ENCODE results near the gene TIGD3. TPM values are rescaled to one million over a fixed set of nuclear protein-coding genes. Genes with fewer than 3 reads are reported as not detected.

The TIGD3 gene
- total and polyA plus RNA-seq, 2 of the 8 experiments (the other 6 are each of a cell fraction or from before 2014, with no cell fraction given) = 1.1 to 1.3 TPM

GRCh38 chr11:65305501-65306268 lies 48.9 kb upstream of the TIGD3 start:
- no peak overlapping the region for H2BK5ac ChIP-seq (ENCODE audit: low read depth, low read length)
- WGBS, 2 experiments (ENCODE audit: extremely low coverage in 1 of 2, insufficient coverage in 1 of 2, insufficient read length in 1 of 2, insufficient replicate concordance in 2 of 2, low coverage in 1 of 2, low lambda C conversion rate in 2 of 2, missing lambda C conversion rate in 1 of 2) = 94% methylated on average over 17 of the region's 17 CpGs; no CpG with 5 or more reads in 1 of the 2 experiments
- H2BK20ac ChIP-seq (ENCODE audit: low read length) = no peak overlapping the region
- H3K23ac ChIP-seq (ENCODE audit: insufficient read length) = no peak overlapping the region
- H4K20me1 ChIP-seq (replicated peaks in 1 of 2; ENCODE audit: control insufficient read depth in 1 of 2, insufficient read depth in 2 of 2, low read length in 2 of 2) = peaks cover 0 to 6% of the 10 kb centered on the region in 2 experiments
- H2AFZ ChIP-seq (ENCODE audit: low read length) = no peak overlapping the region
- H3K23me2 ChIP-seq (ENCODE audit: low read depth, low read length) = peaks cover 3% of the 10 kb centered on the region; the same call in 1 of the 2 replicates
- H2BK15ac ChIP-seq (ENCODE audit: low read length) = no peak overlapping the region
- H4K8ac ChIP-seq (ENCODE audit: extremely low read depth, insufficient read depth, low read length) = no peak overlapping the region
- no peak overlapping the region for H3K56ac ChIP-seq (replicated peaks; ENCODE audit: insufficient read length, low read depth, low read length)
- H4K91ac ChIP-seq (replicated peaks; ENCODE audit: insufficient read length, low read length) = no peak overlapping the region
- no peak overlapping the region for H2AK5ac ChIP-seq (ENCODE audit: low read depth, low read length)
- H3K18ac ChIP-seq (ENCODE audit: extremely low read depth, low read length) = no peak overlapping the region
- peaks cover 0 to 2% (median 0%) of the 10 kb centered on the region in 4 experiments; a peak in 3 of 7 replicates for H3K27me3 ChIP-seq (replicated peaks in 1 of 4; ENCODE audit: control insufficient read depth in 3 of 4, extremely low read depth in 1 of 4, insufficient read depth in 3 of 4, low read length in 3 of 4)
- CTCF ChIA-PET (ENCODE audit: partially characterized antibody) = interaction anchor here (0.7 to 52.8 kb wide), 3 partner anchors 9 to 144 kb away, joined by 3 to 1179 read pairs (median 1179); partner anchors contain the start of genes CDC42EP2 and DPF2
- no peak overlapping the region for H3K14ac ChIP-seq (ENCODE audit: insufficient read length)
- no peak overlapping the region for H3K4ac ChIP-seq (replicated peaks; ENCODE audit: insufficient read length, low read depth, low read length)
- no peaks in the 10 kb centered on the region for H3K9me3 ChIP-seq (ENCODE audit: insufficient read depth in 2 of 2, low read depth in 1 of 2, low read length in 1 of 2)
- no peak overlapping the region for H3K9ac ChIP-seq (replicated peaks in 1 of 4; ENCODE audit: extremely low read depth in 1 of 4, low read depth in 3 of 4, low read length in 3 of 4)
- DNase-seq (ENCODE audit: low read depth in 1 of 2, low spot score in 2 of 2) (no peak), FAIRE-seq (no peak)
- H4K5ac ChIP-seq (ENCODE audit: insufficient read length, low read depth, low read length) = no peak overlapping the region
- peaks cover 0 to 4% (median 0%) of the 10 kb centered on the region in 4 experiments; a peak in 2 of 8 replicates for H3K36me3 ChIP-seq (ENCODE audit: control insufficient read depth in 2 of 4, insufficient read depth in 4 of 4, low read length in 3 of 4)
- H3K4me2 ChIP-seq (ENCODE audit: insufficient read depth in 1 of 2, low read depth in 2 of 2, low read length in 2 of 2) = no peak overlapping the region
- H3K4me1 ChIP-seq (replicated peaks in 1 of 4; ENCODE audit: control insufficient read depth in 3 of 4, insufficient read depth in 4 of 4, low read length in 3 of 4) = peaks cover 0 to 12% (median 9%) of the 10 kb centered on the region in 4 experiments; a peak in 6 of 7 replicates
- H3K27ac ChIP-seq (ENCODE audit: low read depth, low read length) = no peak overlapping the region
- TF ChIP-seq YY1 (IDR thresholded peaks at IDR 0.05; ENCODE audit: low read depth, low read length) = no peak
- no peak for TF ChIP-seq NANOG (IDR thresholded peaks at IDR 0.05; ENCODE audit: insufficient read depth, low read depth, low read length, poor library complexity, severe bottlenecking)
- no peak for TF ChIP-seq RXRA (IDR thresholded peaks at IDR 0.05; ENCODE audit: insufficient read depth, low read depth, low read length)
- no peak for TF ChIP-seq CHD2 (IDR thresholded peaks at IDR 0.05; ENCODE audit: low read length)
- TF ChIP-seq KDM1A (IDR thresholded peaks at IDR 0.05; ENCODE audit: borderline replicate concordance, low read length) = no peak
- TF ChIP-seq SIX5 (IDR thresholded peaks at IDR 0.05; ENCODE audit: low read depth, low read length) = no peak
- POLR2A ChIA-PET (ENCODE audit: partially characterized antibody) = interaction anchor here (0.9 to 14.1 kb wide), 5 partner anchors 9 to 193 kb away, joined by 3 to 208 read pairs (median 4); partner anchors contain the start of genes CAPN1, CDC42EP2, DPF2 and MALAT1
- H2BK120ac ChIP-seq (replicated peaks; ENCODE audit: low read depth, low read length) = no peak overlapping the region
- H3K79me1 ChIP-seq (ENCODE audit: low read depth, low read length) = no peaks in the 10 kb centered on the region
- H3K4me3 ChIP-seq (ENCODE audit: extremely low read depth in 1 of 4, insufficient read depth in 2 of 4, low read depth in 3 of 4, low read length in 4 of 4) = no peak overlapping the region
- H3K79me2 ChIP-seq (ENCODE audit: control insufficient read depth in 1 of 2, insufficient read depth in 2 of 2, low read length in 2 of 2) = no peaks in the 10 kb centered on the region
- H2BK12ac ChIP-seq (ENCODE audit: low read depth, low read length) = no peak overlapping the region

Data from H1 (cell line).